Fibroblast of the aortic adventitia (primary cell): ENCODE measurements around the gene OTUB1. TPM values are rescaled to one million over a fixed set of nuclear protein-coding genes. Genes with fewer than 3 reads are reported as not detected.

Experiments
- DNase-seq: peaks from one replicate; pipeline ENCODE4 v3.0.0-alpha.2; 2010; ENCODE audit warnings: low read depth
- H3K4me3 ChIP-seq: 2 replicates; pipeline ENCODE4 v1.5.1; 2011; ENCODE audit warnings: low read depth, mild to moderate bottlenecking, control low read depth, low read length, moderate library complexity
- total RNA-seq: library from RNA; depleted of rRNA; stranded (reverse); fragments of >200 nt; gene quantifications from 2 replicates; pipeline ENCODE4 v1.2.3, GENCODE V29; 2012; ENCODE audit warnings: low replicate concordance
- TF ChIP-seq, protein P1 (sequence below): IDR thresholded peaks from 2 replicates; pipeline ENCODE4 v1.5.1; 2011; ENCODE audit warnings: mild to moderate bottlenecking, low read length, control low read depth, inconsistent platforms; ENCODE audit not compliant: insufficient read depth

Gene OTUB1
- total RNA-seq, 1 donor: 32.4 TPM

DNA sequence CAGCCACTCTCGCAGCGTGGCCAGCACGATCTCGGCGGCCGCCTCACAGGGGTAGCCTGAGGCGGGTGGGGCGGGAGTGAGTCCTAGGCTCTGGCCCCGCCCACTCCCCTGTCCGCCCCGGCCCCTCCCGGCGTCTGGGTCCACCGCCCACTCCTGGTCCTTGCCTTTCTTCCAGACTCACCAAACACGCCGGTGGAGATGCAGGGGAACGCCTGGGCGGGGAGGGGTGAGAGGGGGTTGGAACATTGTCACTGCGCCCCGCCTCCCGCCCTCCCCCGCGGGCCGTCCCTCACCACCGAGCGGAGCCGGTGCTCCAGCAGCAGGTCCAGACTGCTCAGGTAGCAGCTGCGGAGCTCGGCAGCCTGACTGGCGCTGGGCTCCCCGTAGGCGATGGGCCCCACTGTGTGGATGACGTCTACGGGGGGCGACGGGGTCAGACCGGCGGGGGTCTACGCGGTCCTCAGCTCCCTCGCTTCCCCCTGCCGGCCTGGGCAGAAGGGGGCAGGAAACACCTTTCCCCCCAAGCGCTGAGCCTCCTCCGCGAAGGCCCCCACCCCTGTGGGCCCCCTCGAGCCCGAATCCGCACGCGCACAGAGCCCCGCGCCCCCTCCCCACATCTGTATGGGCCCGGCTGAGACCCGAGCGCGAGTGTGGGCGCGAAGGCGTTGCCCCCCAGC, 13.2 kb downstream of the OTUB1 start:
- TF ChIP-seq, protein P1, sequence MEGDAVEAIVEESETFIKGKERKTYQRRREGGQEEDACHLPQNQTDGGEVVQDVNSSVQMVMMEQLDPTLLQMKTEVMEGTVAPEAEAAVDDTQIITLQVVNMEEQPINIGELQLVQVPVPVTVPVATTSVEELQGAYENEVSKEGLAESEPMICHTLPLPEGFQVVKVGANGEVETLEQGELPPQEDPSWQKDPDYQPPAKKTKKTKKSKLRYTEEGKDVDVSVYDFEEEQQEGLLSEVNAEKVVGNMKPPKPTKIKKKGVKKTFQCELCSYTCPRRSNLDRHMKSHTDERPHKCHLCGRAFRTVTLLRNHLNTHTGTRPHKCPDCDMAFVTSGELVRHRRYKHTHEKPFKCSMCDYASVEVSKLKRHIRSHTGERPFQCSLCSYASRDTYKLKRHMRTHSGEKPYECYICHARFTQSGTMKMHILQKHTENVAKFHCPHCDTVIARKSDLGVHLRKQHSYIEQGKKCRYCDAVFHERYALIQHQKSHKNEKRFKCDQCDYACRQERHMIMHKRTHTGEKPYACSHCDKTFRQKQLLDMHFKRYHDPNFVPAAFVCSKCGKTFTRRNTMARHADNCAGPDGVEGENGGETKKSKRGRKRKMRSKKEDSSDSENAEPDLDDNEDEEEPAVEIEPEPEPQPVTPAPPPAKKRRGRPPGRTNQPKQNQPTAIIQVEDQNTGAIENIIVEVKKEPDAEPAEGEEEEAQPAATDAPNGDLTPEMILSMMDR: no peak
- DNase-seq: peak; percentile 21
- H3K4me3 ChIP-seq: no peak overlapping the region

DNA sequence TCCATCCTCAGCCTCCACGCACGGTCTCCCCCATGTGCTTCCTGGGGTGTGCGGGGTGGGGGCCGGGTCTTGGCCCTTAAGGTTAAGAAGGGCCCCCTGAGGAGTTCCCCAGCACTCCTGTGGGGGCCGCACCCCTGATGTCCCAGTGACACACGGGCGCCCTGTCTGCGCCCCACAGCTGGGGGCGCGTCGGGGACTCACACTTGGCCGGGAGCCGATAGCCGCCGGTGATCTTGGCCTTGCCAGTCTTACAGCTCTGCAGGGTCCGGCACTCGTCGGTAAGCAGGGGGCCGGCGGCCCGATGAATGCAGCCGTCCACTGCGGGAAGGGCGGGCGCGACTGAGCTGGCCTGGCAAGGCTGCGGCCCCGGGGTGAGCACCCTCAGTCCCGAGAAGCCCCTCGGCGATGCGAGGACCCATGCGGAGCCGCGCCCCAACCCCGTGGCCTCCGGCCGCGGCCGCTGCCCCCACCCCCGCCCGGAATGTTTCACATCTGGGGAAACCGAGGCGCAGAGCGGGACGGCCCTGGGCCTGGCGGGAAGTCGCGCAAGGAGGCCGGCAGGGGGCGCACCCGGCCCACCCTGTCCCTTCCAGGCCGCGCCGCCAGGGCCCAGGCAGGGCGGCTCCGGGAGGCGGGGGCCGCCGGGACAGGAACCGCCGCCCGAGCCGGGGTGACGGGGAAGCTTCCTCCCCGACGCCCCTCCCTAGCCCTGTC, 13.9 kb downstream of the OTUB1 start:
- H3K4me3 ChIP-seq: peak overlapping the region; percentile 42
- peak; percentile 68 for DNase-seq
- TF ChIP-seq, protein P1: peak; percentile 62

- TF ChIP-seq, protein P1: no peak
- H3K4me3 ChIP-seq: peak overlapping the region; percentile 42
- DNase-seq: no peak
These were observed 14.7 kb downstream of the OTUB1 start for GRCh38 chr11:64000740-64001483.

GRCh38 chr11:64001484-64002420, 15.5 kb downstream of the OTUB1 start:
- TF ChIP-seq, protein P1: no peak
- DNase-seq: peak; percentile 27
- no peak overlapping the region for H3K4me3 ChIP-seq

- TF ChIP-seq, protein P1: no peak
- no peak for DNase-seq
These were observed 17.8 kb downstream of the OTUB1 start for GRCh38 chr11:64003807-64004589.

GRCh38 chr11:64004590-64004984, 18.3 kb downstream of the OTUB1 start:
- TF ChIP-seq, protein P1: no peak
- DNase-seq: no peak
- no peak overlapping the region for H3K4me3 ChIP-seq

More at GRCh38 chr11:64003807-64004589, 17.8 kb downstream of the OTUB1 start:
- H3K4me3 ChIP-seq: no peak overlapping the region
